ENCODE data around the gene CTSE.

DNA sequence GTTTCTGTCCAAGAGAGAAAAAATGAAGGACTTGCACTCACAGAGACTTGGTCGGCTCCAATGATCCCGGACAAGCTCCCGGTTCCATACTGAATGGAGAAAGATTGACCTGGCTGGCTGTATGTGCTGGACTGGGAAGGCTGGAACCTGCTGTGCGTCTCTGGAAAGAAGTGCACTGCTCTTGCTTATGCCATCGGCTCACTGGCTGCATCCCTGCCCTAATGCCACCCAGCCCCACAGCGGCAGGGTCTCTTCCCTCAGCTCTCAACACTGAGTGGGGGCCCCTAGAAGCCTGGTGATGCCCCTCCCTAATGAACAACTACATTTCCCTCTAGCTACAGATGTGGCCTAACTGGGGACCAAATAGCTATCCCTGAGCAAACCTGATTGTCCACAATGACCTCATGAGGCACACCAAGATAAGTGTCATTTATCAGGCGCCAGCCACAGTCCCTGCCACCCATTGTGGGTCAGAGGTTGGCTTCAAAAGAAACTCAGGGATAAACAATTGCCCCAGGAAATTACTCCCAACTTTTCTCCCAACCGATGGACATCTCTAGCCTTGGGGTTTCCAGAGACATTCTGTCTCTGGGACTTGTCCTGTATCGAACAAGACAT, 2.6 kb downstream of the CTSE start:
- TF ChIP-seq, protein P1, sequence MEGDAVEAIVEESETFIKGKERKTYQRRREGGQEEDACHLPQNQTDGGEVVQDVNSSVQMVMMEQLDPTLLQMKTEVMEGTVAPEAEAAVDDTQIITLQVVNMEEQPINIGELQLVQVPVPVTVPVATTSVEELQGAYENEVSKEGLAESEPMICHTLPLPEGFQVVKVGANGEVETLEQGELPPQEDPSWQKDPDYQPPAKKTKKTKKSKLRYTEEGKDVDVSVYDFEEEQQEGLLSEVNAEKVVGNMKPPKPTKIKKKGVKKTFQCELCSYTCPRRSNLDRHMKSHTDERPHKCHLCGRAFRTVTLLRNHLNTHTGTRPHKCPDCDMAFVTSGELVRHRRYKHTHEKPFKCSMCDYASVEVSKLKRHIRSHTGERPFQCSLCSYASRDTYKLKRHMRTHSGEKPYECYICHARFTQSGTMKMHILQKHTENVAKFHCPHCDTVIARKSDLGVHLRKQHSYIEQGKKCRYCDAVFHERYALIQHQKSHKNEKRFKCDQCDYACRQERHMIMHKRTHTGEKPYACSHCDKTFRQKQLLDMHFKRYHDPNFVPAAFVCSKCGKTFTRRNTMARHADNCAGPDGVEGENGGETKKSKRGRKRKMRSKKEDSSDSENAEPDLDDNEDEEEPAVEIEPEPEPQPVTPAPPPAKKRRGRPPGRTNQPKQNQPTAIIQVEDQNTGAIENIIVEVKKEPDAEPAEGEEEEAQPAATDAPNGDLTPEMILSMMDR (conservative IDR thresholded peaks at IDR 0.05; ENCODE audit: low read depth in 2 of 2) = no peak
- TF ChIP-seq EZH2phosphoT487 (IDR thresholded peaks at IDR 0.05; ENCODE audit: unreplicated experiment) (no peak), POLR2AphosphoS5 (IDR thresholded peaks at IDR 0.05; ENCODE audit: low read depth) (no peak), STAT1 (IDR thresholded peaks at IDR 0.05; ENCODE audit: unreplicated experiment) (no peak), EZH2 (IDR thresholded peaks at IDR 0.05; ENCODE audit: low read depth, unreplicated experiment) (no peak), JUNB (IDR thresholded peaks at IDR 0.05; ENCODE audit: unreplicated experiment) (no peak), ZNF114 (CRISPR knock-in tag; IDR thresholded peaks at IDR 0.05) (no peak), ZNF331 (CRISPR knock-in tag; IDR thresholded peaks at IDR 0.05; ENCODE audit: low read depth) (no peak), CREB1 (CRISPR knock-in tag; IDR thresholded peaks at IDR 0.05; ENCODE audit: low read depth) (no peak), NANOG (IDR thresholded peaks at IDR 0.05; ENCODE audit: borderline replicate concordance) (no peak)
- TF ChIP-seq, protein P2, sequence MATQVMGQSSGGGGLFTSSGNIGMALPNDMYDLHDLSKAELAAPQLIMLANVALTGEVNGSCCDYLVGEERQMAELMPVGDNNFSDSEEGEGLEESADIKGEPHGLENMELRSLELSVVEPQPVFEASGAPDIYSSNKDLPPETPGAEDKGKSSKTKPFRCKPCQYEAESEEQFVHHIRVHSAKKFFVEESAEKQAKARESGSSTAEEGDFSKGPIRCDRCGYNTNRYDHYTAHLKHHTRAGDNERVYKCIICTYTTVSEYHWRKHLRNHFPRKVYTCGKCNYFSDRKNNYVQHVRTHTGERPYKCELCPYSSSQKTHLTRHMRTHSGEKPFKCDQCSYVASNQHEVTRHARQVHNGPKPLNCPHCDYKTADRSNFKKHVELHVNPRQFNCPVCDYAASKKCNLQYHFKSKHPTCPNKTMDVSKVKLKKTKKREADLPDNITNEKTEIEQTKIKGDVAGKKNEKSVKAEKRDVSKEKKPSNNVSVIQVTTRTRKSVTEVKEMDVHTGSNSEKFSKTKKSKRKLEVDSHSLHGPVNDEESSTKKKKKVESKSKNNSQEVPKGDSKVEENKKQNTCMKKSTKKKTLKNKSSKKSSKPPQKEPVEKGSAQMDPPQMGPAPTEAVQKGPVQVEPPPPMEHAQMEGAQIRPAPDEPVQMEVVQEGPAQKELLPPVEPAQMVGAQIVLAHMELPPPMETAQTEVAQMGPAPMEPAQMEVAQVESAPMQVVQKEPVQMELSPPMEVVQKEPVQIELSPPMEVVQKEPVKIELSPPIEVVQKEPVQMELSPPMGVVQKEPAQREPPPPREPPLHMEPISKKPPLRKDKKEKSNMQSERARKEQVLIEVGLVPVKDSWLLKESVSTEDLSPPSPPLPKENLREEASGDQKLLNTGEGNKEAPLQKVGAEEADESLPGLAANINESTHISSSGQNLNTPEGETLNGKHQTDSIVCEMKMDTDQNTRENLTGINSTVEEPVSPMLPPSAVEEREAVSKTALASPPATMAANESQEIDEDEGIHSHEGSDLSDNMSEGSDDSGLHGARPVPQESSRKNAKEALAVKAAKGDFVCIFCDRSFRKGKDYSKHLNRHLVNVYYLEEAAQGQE (IDR thresholded peaks at IDR 0.05; ENCODE audit: unreplicated experiment) = no peak
- TF ChIP-seq, protein P3, sequence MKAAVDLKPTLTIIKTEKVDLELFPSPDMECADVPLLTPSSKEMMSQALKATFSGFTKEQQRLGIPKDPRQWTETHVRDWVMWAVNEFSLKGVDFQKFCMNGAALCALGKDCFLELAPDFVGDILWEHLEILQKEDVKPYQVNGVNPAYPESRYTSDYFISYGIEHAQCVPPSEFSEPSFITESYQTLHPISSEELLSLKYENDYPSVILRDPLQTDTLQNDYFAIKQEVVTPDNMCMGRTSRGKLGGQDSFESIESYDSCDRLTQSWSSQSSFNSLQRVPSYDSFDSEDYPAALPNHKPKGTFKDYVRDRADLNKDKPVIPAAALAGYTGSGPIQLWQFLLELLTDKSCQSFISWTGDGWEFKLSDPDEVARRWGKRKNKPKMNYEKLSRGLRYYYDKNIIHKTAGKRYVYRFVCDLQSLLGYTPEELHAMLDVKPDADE (IDR thresholded peaks at IDR 0.05) = no peak
- TF ChIP-seq, protein P4, sequence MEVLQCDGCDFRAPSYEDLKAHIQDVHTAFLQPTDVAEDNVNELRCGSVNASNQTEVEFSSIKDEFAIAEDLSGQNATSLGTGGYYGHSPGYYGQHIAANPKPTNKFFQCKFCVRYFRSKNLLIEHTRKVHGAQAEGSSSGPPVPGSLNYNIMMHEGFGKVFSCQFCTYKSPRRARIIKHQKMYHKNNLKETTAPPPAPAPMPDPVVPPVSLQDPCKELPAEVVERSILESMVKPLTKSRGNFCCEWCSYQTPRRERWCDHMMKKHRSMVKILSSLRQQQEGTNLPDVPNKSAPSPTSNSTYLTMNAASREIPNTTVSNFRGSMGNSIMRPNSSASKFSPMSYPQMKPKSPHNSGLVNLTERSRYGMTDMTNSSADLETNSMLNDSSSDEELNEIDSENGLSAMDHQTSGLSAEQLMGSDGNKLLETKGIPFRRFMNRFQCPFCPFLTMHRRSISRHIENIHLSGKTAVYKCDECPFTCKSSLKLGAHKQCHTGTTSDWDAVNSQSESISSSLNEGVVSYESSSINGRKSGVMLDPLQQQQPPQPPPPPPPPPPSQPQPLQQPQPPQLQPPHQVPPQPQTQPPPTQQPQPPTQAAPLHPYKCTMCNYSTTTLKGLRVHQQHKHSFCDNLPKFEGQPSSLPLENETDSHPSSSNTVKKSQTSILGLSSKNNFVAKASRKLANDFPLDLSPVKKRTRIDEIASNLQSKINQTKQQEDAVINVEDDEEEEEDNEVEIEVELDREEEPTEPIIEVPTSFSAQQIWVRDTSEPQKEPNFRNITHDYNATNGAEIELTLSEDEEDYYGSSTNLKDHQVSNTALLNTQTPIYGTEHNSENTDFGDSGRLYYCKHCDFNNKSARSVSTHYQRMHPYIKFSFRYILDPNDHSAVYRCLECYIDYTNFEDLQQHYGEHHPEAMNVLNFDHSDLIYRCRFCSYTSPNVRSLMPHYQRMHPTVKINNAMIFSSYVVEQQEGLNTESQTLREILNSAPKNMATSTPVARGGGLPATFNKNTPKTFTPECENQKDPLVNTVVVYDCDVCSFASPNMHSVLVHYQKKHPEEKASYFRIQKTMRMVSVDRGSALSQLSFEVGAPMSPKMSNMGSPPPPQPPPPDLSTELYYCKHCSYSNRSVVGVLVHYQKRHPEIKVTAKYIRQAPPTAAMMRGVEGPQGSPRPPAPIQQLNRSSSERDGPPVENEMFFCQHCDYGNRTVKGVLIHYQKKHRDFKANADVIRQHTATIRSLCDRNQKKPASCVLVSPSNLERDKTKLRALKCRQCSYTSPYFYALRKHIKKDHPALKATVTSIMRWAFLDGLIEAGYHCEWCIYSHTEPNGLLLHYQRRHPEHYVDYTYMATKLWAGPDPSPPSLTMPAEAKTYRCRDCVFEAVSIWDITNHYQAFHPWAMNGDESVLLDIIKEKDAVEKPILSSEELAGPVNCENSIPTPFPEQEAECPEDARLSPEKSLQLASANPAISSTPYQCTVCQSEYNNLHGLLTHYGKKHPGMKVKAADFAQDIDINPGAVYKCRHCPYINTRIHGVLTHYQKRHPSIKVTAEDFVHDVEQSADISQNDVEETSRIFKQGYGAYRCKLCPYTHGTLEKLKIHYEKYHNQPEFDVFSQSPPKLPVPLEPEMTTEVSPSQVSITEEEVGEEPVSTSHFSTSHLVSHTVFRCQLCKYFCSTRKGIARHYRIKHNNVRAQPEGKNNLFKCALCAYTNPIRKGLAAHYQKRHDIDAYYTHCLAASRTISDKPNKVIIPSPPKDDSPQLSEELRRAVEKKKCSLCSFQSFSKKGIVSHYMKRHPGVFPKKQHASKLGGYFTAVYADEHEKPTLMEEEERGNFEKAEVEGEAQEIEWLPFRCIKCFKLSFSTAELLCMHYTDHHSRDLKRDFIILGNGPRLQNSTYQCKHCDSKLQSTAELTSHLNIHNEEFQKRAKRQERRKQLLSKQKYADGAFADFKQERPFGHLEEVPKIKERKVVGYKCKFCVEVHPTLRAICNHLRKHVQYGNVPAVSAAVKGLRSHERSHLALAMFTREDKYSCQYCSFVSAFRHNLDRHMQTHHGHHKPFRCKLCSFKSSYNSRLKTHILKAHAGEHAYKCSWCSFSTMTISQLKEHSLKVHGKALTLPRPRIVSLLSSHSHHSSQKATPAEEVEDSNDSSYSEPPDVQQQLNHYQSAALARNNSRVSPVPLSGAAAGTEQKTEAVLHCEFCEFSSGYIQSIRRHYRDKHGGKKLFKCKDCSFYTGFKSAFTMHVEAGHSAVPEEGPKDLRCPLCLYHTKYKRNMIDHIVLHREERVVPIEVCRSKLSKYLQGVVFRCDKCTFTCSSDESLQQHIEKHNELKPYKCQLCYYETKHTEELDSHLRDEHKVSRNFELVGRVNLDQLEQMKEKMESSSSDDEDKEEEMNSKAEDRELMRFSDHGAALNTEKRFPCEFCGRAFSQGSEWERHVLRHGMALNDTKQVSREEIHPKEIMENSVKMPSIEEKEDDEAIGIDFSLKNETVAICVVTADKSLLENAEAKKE (CRISPR knock-in tag; IDR thresholded peaks at IDR 0.05) = no peak
